Spleen (tissue), 7 donors: Measurements from ENCODE around the gene SLN.

ENCODE experiments used
- CTCF ChIP-seq, 11 experiments: fragments of 200-600 bp in 7 of 11; fragments of 450-650 bp in 4 of 11; sonication (generic) in 4 of 11; IDR thresholded peaks in 8 of 11; conservative IDR thresholded peaks in 3 of 11; 1 replicate in 7 of 11; 2 replicates in 4 of 11; pipeline versions ENCODE4 v1.4.0 to v1.8.0; 2016 to 2021; ENCODE audit warnings: antibody characterized with exemption in 11 of 11, inconsistent platforms in 4 of 11, mild to moderate bottlenecking in 1 of 11
- POLR2A ChIP-seq, 3 donors: fragments of 450-650 bp; IDR thresholded peaks; one replicate each; pipeline ENCODE4 v1.5.1; 2017; ENCODE audit warnings: antibody characterized with exemption in 3 of 3, mild to moderate bottlenecking in 1 of 3
- POLR2AphosphoS5 ChIP-seq, 3 donors: sonication (generic); formaldehyde crosslinking; IDR thresholded peaks; one replicate each; pipeline ENCODE4 v1.5.1; 2017; ENCODE audit warnings: antibody characterized with exemption in 3 of 3
- donor health status: DM: no; HTN: no; CAD: no; lungs with moderate emphysema.
- donor health status: DM: no; HTN: no; CAD: no.
- donor health status: DM: no; HTN: no; CAD: no.

- TF ChIP-seq CTCF (IDR thresholded peaks at IDR 0.05 in 8 of 11, conservative IDR thresholded peaks at IDR 0.05 in 3 of 11) (no peak), POLR2AphosphoS5 (IDR thresholded peaks at IDR 0.05) (no peak), POLR2A (IDR thresholded peaks at IDR 0.05) (no peak)
Measured at GRCh38 chr11:107731941-107732688, 20.3 kb upstream of the SLN start.
